BLaER1 (cell line): ENCODE measurements around the gene CDK17.
"Not testable (repeated sequence)": the region's sequence is repeated elsewhere in the genome, so short reads cannot be mapped to it uniquely, and the experiment has no call there.

Experiments used
- H3K27ac ChIP-seq: shearing (Covaris generic); formaldehyde crosslinking; 2 replicates; pipeline ENCODE4 v1.8.1; 2022
- H3K27me3 ChIP-seq: shearing (Covaris generic); formaldehyde crosslinking; 2 replicates; pipeline ENCODE4 v1.8.1; 2022
- H3K36me3 ChIP-seq: shearing (Covaris generic); formaldehyde crosslinking; 2 replicates; pipeline ENCODE4 v1.8.1; 2022
- H3K4me1 ChIP-seq: shearing (Covaris generic); formaldehyde crosslinking; 2 replicates; pipeline ENCODE4 v1.8.1; 2022
- H3K4me2 ChIP-seq: shearing (Covaris generic); formaldehyde crosslinking; 2 replicates; pipeline ENCODE4 v1.8.1; 2022
- H3K4me3 ChIP-seq: shearing (Covaris generic); formaldehyde crosslinking; 2 replicates; pipeline ENCODE4 v1.8.1; 2022
- H3K9ac ChIP-seq: shearing (Covaris generic); formaldehyde crosslinking; 2 replicates; pipeline ENCODE4 v1.8.1; 2022
- H3K9me3 ChIP-seq: shearing (Covaris generic); formaldehyde crosslinking; 2 replicates; pipeline ENCODE4 v1.8.1; 2022
- H4K20me1 ChIP-seq: shearing (Covaris generic); formaldehyde crosslinking; 2 replicates; pipeline ENCODE4 v1.8.1; 2022
- Cebpa-rat ChIP-seq: shearing (Covaris generic); IDR thresholded peaks from 2 replicates; pipeline ENCODE4 v1.8.1; 2022

The CDK17 gene

GRCh38 chr12:96420277-96420835, 20.1 kb upstream of the CDK17 start:
- Histone ChIP-seq H3K27ac (no peak overlapping the region), H3K9me3 (no peaks in the 10 kb centered on the region), H3K4me2 (no peak overlapping the region), H3K4me1 (no peaks in the 10 kb centered on the region), H4K20me1 (no peaks in the 10 kb centered on the region), H3K36me3 (no peaks in the 10 kb centered on the region), H3K4me3 (no peak overlapping the region), H3K27me3 (no peaks in the 10 kb centered on the region), H3K9ac (no peak overlapping the region)
- no peak for TF ChIP-seq Cebpa-rat

GRCh38 chr12:96419576-96420276, 19.5 kb upstream of the CDK17 start:
- H3K4me1 ChIP-seq: no peaks in the 10 kb centered on the region
- H3K4me3 ChIP-seq: no peak overlapping the region
- H3K9ac ChIP-seq: no peak overlapping the region
- TF ChIP-seq Cebpa-rat: no peak
- H3K9me3 ChIP-seq: no peaks in the 10 kb centered on the region
- no peak overlapping the region for H3K4me2 ChIP-seq
- no peaks in the 10 kb centered on the region for H3K36me3 ChIP-seq
- H4K20me1 ChIP-seq: no peaks in the 10 kb centered on the region
- H3K27ac ChIP-seq: no peak overlapping the region
- no peaks in the 10 kb centered on the region for H3K27me3 ChIP-seq

- H4K20me1 ChIP-seq, H3K27ac ChIP-seq, H3K4me1 ChIP-seq, H3K4me3 ChIP-seq, H3K4me2 ChIP-seq, H3K9me3 ChIP-seq, H3K36me3 ChIP-seq, H3K9ac ChIP-seq, H3K27me3 ChIP-seq: not testable (repeated sequence)
Observed at GRCh38 chr12:96417688-96418087, 17.4 kb upstream of the CDK17 start.

DNA sequence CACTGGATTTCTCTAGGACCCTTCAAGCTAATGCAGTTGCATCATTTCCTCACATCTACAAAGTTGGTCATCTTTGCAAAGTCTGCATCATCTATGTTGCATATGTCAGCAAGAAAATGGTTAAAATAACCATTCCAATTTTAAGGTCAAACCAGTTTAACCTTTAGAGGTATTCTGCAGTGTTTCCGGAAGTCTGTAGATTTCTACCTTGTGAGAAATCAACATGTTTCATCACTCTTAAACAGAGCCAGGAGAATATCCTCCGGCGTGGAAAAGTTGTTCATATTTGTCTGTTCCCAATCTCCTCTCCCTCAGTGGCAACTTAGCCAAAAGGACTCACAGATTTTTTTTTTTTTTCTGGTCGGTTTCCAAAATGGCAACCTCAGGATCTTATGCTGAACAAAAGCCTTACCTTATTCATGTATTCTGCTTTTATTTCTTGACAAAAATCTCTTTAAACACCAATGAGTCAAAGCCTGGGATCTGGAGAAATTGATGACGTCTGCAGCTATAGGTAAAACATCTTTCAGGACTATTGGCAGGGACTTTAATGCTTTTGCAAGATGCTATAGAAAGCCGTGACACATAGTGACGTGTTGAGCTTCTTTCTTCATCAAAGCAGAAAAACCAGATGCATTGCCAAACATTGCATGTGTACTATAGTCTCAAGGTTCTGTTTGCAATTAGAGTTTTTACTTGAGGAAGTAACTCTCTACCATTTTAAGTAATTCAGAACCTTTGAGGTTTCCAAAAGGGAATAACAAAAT, 16.0 kb upstream of the CDK17 start:
- no peak overlapping the region for H3K4me3 ChIP-seq
- TF ChIP-seq Cebpa-rat: no peak
- H3K4me2 ChIP-seq: no peak overlapping the region
- H3K27me3 ChIP-seq: no peaks in the 10 kb centered on the region
- H4K20me1 ChIP-seq: no peaks in the 10 kb centered on the region
- H3K36me3 ChIP-seq: no peaks in the 10 kb centered on the region
- H3K4me1 ChIP-seq: no peaks in the 10 kb centered on the region
- H3K27ac ChIP-seq: no peak overlapping the region
- H3K9me3 ChIP-seq: no peaks in the 10 kb centered on the region
- no peak overlapping the region for H3K9ac ChIP-seq

DNA sequence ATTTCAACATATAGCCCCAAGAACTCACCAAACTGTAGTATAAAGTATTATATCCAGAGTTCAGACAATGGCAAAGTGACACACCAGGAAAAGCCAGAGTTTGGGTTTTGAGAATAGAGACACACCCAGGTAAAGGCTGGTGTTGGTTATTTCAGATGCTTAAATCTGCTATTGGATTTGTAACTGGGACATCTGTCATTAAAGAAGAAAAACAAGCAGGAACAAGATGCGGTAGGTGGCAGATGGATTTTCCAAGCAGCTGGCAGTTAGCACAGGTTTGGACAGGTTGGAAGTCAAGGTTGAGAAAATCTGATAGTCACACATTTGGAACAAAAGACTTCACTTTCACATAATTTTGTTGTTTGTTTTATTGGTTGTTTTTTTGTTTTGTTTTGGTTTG, 14.4 kb upstream of the CDK17 start:
- H3K36me3 ChIP-seq: no peaks in the 10 kb centered on the region
- no peak for TF ChIP-seq Cebpa-rat
- H3K4me1 ChIP-seq: no peaks in the 10 kb centered on the region

DNA sequence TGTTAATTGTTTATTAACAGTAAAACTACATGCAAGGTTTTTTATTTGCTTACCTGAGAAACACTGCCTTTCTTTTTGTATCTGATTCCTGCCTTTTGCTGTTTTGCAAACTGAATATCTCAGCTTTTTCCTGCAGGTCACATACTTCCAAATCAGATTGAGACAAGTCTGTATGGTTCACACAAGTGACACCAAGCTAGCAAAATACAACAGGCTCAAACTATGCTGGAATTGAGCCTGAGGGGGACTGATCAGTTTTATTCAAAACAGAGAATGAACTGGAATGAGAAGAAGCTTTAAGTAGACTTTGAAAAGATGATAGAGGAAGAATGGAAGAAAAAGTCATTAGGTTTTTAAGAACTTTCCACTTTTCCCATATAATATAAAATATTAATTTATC, 12.2 kb upstream of the CDK17 start:
- Histone ChIP-seq H3K27me3 (no peaks in the 10 kb centered on the region), H3K4me1 (peaks cover 12% of the 10 kb centered on the region), H3K4me2 (no peak overlapping the region), H3K9me3 (no peaks in the 10 kb centered on the region), H4K20me1 (no peaks in the 10 kb centered on the region), H3K9ac (no peak overlapping the region), H3K4me3 (no peak overlapping the region), H3K36me3 (no peaks in the 10 kb centered on the region), H3K27ac (no peak overlapping the region)
- TF ChIP-seq Cebpa-rat: no peak

More for the DNA sequence above, 14.4 kb upstream of the CDK17 start:
- Histone ChIP-seq H3K9ac (no peak overlapping the region), H3K9me3 (no peaks in the 10 kb centered on the region), H3K27me3 (no peaks in the 10 kb centered on the region), H3K27ac (no peak overlapping the region), H3K4me2 (no peak overlapping the region), H4K20me1 (no peaks in the 10 kb centered on the region), H3K4me3 (no peak overlapping the region)

DNA sequence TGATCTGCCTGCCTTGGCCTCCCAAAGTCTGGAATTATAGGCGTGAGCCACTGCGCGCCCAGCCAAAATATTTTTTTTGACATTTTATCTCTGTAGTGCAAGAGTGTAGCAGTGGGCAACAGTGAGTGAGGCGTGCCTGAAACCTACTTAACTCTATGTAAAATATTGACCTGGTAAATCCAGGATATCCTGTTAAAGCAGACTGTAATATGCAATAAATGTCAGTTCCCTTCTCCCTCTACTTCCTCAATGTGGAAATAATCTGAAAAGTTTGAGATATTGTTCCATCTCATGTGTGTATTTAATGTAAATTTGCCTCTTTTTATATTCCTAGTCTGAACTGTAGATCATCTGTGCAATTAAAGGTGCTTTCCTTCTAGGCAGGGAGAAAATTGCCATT, 9.5 kb upstream of the CDK17 start:
- H3K9me3 ChIP-seq: no peaks in the 10 kb centered on the region
- no peaks in the 10 kb centered on the region for H3K36me3 ChIP-seq
- no peak overlapping the region for H3K4me2 ChIP-seq
- H3K27ac ChIP-seq: no peak overlapping the region
- no peak overlapping the region for H3K9ac ChIP-seq
- H3K4me1 ChIP-seq: peaks cover 22% of the 10 kb centered on the region
- no peaks in the 10 kb centered on the region for H3K27me3 ChIP-seq
- no peak overlapping the region for H3K4me3 ChIP-seq
- no peaks in the 10 kb centered on the region for H4K20me1 ChIP-seq
- no peak for TF ChIP-seq Cebpa-rat

DNA sequence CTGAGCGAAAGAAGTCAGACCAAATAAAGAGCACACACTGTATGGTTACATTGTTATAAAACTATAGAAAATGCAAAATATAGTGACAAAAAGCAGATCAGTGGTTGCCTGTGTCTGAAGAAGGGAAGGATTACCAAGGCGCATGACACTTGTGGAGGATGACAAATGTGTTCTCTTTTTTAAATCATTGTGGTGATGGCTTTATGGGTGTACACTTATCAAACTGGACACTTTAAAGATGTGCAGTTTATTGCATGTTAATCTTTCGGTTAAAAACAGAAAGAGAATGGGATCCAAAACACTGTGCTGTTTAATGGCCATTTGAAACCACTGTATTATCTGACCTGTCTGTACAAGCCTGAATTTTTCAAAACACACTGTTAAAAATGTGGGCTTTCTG, 8.8 kb upstream of the CDK17 start:
- no peak overlapping the region for H3K4me3 ChIP-seq
- TF ChIP-seq Cebpa-rat: no peak
- no peak overlapping the region for H3K9ac ChIP-seq
- H3K27me3 ChIP-seq: no peaks in the 10 kb centered on the region
- peaks cover 22% of the 10 kb centered on the region for H3K4me1 ChIP-seq
- no peaks in the 10 kb centered on the region for H4K20me1 ChIP-seq
- no peaks in the 10 kb centered on the region for H3K36me3 ChIP-seq
- H3K4me2 ChIP-seq: no peak overlapping the region
- H3K27ac ChIP-seq: no peak overlapping the region
- no peaks in the 10 kb centered on the region for H3K9me3 ChIP-seq

- Histone ChIP-seq H3K4me1 (peaks cover 22% of the 10 kb centered on the region), H3K4me2 (peak overlapping the region; percentile 53)
- H4K20me1 ChIP-seq, H3K36me3 ChIP-seq, H3K27me3 ChIP-seq, H3K9ac ChIP-seq, H3K4me3 ChIP-seq, H3K27ac ChIP-seq, H3K9me3 ChIP-seq: not testable (repeated sequence)
Observed at GRCh38 chr12:96407429-96408097, 7.3 kb upstream of the CDK17 start.

GRCh38 chr12:96404696-96405095, 4.5 kb upstream of the CDK17 start:
- H3K4me3 ChIP-seq: no peak overlapping the region
- H3K36me3 ChIP-seq: no peaks in the 10 kb centered on the region
- no peak for TF ChIP-seq Cebpa-rat
- no peaks in the 10 kb centered on the region for H4K20me1 ChIP-seq
- H3K9ac ChIP-seq: no peak overlapping the region
- peaks cover 33% of the 10 kb centered on the region for H3K4me1 ChIP-seq
- no peak overlapping the region for H3K4me2 ChIP-seq
- no peaks in the 10 kb centered on the region for H3K9me3 ChIP-seq
- no peaks in the 10 kb centered on the region for H3K27me3 ChIP-seq
- H3K27ac ChIP-seq: no peak overlapping the region
